ENCODE data around the gene C1S.

Gene C1S

DNA sequence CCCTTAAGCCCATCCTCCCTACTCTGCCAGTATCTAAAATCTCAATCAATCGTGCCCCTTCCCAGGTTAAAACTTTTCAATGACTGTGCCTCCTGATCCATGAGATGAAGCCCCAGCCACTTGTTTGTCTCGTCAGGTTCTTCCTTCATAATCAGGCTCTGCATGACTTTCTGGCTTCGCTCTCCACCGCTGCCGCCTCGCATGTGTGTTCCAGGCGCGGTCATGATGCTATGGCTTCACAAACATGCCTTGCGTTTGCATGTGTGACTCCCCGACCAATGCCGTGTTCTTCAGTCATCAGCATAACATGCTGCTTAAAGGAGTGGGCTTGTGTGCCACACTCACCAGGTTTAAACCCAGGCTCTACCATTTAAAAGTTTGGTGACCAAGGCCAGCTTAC is 53.5 kb downstream of the C1S start:
- ATAC-seq: no peak
- TF ChIP-seq SNAI2 (CRISPR knock-in tag; IDR thresholded peaks at IDR 0.05): no peak
- TF ChIP-seq RARB (CRISPR knock-in tag; IDR thresholded peaks at IDR 0.05): no peak
- no peak for TF ChIP-seq ZFP3 (CRISPR knock-in tag; IDR thresholded peaks at IDR 0.05)
- TF ChIP-seq PPARA (CRISPR knock-in tag; IDR thresholded peaks at IDR 0.05; ENCODE audit: borderline replicate concordance): no peak
- TF ChIP-seq GLIS3 (CRISPR knock-in tag; IDR thresholded peaks at IDR 0.05): no peak
- TF ChIP-seq, protein P1, sequence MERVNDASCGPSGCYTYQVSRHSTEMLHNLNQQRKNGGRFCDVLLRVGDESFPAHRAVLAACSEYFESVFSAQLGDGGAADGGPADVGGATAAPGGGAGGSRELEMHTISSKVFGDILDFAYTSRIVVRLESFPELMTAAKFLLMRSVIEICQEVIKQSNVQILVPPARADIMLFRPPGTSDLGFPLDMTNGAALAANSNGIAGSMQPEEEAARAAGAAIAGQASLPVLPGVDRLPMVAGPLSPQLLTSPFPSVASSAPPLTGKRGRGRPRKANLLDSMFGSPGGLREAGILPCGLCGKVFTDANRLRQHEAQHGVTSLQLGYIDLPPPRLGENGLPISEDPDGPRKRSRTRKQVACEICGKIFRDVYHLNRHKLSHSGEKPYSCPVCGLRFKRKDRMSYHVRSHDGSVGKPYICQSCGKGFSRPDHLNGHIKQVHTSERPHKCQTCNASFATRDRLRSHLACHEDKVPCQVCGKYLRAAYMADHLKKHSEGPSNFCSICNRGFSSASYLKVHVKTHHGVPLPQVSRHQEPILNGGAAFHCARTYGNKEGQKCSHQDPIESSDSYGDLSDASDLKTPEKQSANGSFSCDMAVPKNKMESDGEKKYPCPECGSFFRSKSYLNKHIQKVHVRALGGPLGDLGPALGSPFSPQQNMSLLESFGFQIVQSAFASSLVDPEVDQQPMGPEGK (CRISPR knock-in tag; IDR thresholded peaks at IDR 0.05; ENCODE audit: borderline replicate concordance): no peak
- no peak for TF ChIP-seq BACH2 (CRISPR knock-in tag; IDR thresholded peaks at IDR 0.05; ENCODE audit: borderline replicate concordance)
- TF ChIP-seq, protein P2, sequence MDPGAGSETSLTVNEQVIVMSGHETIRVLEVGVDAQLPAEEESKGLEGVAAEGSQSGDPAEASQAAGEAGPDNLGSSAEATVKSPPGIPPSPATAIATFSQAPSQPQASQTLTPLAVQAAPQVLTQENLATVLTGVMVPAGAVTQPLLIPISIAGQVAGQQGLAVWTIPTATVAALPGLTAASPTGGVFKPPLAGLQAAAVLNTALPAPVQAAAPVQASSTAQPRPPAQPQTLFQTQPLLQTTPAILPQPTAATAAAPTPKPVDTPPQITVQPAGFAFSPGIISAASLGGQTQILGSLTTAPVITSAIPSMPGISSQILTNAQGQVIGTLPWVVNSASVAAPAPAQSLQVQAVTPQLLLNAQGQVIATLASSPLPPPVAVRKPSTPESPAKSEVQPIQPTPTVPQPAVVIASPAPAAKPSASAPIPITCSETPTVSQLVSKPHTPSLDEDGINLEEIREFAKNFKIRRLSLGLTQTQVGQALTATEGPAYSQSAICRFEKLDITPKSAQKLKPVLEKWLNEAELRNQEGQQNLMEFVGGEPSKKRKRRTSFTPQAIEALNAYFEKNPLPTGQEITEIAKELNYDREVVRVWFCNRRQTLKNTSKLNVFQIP (CRISPR knock-in tag; IDR thresholded peaks at IDR 0.05; ENCODE audit: borderline replicate concordance, low read depth): no peak
- TF ChIP-seq, protein P3, sequence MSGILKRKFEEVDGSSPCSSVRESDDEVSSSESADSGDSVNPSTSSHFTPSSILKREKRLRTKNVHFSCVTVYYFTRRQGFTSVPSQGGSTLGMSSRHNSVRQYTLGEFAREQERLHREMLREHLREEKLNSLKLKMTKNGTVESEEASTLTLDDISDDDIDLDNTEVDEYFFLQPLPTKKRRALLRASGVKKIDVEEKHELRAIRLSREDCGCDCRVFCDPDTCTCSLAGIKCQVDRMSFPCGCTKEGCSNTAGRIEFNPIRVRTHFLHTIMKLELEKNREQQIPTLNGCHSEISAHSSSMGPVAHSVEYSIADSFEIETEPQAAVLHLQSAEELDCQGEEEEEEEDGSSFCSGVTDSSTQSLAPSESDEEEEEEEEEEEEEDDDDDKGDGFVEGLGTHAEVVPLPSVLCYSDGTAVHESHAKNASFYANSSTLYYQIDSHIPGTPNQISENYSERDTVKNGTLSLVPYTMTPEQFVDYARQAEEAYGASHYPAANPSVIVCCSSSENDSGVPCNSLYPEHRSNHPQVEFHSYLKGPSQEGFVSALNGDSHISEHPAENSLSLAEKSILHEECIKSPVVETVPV (CRISPR knock-in tag; IDR thresholded peaks at IDR 0.05): no peak
- no peak for TF ChIP-seq TCF4 (CRISPR knock-in tag; IDR thresholded peaks at IDR 0.05; ENCODE audit: borderline replicate concordance)
- TF ChIP-seq ZNF70 (CRISPR knock-in tag; IDR thresholded peaks at IDR 0.05): no peak
- TF ChIP-seq ZFP30 (CRISPR knock-in tag; IDR thresholded peaks at IDR 0.05): no peak
- TF ChIP-seq TOX (CRISPR knock-in tag; IDR thresholded peaks at IDR 0.05; ENCODE audit: borderline replicate concordance): no peak
- TF ChIP-seq, protein P4, sequence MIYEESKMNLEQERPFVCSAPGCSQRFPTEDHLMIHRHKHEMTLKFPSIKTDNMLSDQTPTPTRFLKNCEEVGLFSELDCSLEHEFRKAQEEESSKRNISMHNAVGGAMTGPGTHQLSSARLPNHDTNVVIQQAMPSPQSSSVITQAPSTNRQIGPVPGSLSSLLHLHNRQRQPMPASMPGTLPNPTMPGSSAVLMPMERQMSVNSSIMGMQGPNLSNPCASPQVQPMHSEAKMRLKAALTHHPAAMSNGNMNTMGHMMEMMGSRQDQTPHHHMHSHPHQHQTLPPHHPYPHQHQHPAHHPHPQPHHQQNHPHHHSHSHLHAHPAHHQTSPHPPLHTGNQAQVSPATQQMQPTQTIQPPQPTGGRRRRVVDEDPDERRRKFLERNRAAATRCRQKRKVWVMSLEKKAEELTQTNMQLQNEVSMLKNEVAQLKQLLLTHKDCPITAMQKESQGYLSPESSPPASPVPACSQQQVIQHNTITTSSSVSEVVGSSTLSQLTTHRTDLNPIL (CRISPR knock-in tag; IDR thresholded peaks at IDR 0.05; ENCODE audit: low read depth): no peak
- TF ChIP-seq ZNF8 (CRISPR knock-in tag; IDR thresholded peaks at IDR 0.05): no peak

DNA sequence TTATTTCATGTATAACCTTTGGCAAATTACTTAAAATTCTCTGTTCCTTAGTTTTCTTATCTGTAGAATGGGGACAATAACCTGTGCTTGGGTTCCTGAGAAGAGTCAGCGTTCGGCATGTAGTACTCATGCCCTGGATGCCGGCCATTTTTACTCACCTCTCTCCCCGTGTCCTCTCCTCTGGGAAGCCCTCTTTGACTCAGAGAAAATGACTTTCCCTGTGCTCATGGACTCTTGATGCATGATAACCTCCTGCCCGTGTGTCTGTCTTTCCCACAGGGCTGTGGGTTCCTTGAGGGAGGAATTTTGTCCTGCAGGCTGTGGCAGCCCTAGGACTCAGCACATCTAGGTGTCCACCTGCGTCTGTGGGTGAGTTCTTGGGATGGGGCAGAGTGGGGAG is 54.3 kb downstream of the C1S start:
- ATAC-seq: no peak
- TF ChIP-seq, protein P1 (CRISPR knock-in tag; IDR thresholded peaks at IDR 0.05; ENCODE audit: borderline replicate concordance): no peak
- TF ChIP-seq ZFP3 (CRISPR knock-in tag; IDR thresholded peaks at IDR 0.05): no peak
- TF ChIP-seq RARB (CRISPR knock-in tag; IDR thresholded peaks at IDR 0.05): no peak
- TF ChIP-seq CSDC2 (CRISPR knock-in tag; IDR thresholded peaks at IDR 0.05): no peak
- TF ChIP-seq ZC3H10 (CRISPR knock-in tag; IDR thresholded peaks at IDR 0.05): no peak
- no peak for TF ChIP-seq ZNF8 (CRISPR knock-in tag; IDR thresholded peaks at IDR 0.05)
- TF ChIP-seq, protein P3 (CRISPR knock-in tag; IDR thresholded peaks at IDR 0.05): no peak
- TF ChIP-seq SNAI2 (CRISPR knock-in tag; IDR thresholded peaks at IDR 0.05): no peak
- TF ChIP-seq, protein P2 (CRISPR knock-in tag; IDR thresholded peaks at IDR 0.05; ENCODE audit: borderline replicate concordance, low read depth): no peak
- TF ChIP-seq TCF4 (CRISPR knock-in tag; IDR thresholded peaks at IDR 0.05; ENCODE audit: borderline replicate concordance): no peak
- TF ChIP-seq OSR1 (CRISPR knock-in tag; IDR thresholded peaks at IDR 0.05): no peak

Measured in SK-N-SH treated with all-trans-retinoic acid at 6 μM for 48 hours (cell line).